SIG-M5 (cell line): ENCODE results near the gene DHX38.

Experiments
- DNase-seq: peaks from one replicate; lab custom pipeline; 2025; lab: John Stamatoyannopoulos, UW

The DHX38 gene

DNA sequence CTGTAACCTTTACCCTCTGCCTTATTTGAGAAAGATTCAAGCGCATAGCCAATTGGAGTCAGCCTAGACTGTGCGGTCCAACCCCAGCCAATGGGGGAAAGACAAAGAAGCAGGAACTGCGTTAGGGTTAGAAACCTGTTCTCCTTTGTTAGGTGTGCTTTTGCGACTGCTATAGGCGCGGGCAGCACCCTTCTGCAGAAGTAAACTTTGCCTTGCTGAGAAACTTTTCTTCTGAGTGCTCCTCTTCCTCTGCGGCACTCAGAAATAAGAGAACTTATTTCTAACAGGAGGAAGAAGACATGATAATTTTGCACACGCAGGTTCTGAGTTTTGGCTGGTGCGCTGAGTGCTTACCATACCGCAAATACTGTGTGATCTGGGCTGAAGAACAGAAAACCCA is 9.2 kb upstream of the DHX38 start:
- no peak for DNase-seq

DNA sequence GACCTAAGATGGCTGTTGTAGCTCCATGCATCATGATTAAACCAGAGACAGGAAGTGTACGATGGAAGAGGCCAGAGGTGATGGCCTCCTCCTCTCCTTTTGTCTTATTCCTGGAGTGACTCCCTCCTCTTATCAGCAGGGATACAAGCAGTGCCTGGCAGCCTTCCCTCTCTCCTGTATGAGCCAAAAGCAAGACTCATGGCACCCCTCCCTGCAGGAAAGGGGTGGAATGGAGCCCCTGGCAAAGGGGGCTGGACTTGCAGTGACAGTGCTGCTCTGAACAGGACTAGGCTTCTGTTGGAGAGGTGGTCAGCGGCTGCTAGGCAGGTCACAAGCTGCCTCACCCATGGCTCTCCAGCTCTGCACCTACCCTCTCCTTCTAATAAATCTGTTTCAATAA is 8.6 kb upstream of the DHX38 start:
- DNase-seq, result no peak

DNA sequence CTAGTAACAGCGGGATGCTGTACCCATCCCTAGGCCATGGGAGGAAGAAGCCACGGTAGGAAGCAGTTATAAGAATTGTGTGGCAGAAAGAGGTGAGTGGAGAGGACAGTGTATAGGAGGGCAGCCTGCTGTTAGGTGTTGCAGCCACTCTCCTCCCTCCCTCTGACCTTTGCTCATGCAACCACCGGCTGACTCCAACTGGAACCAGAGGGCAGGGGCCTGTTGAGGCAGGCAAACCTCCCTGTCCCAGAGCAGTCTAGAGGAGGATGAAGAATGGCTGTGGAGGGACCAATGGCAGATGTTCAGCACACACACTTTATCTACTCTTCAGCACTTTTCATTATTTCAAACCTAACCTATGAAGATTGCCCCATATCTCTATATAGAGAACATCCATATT is 2.4 kb upstream of the DHX38 start:
- DNase-seq, result no peak

DNA sequence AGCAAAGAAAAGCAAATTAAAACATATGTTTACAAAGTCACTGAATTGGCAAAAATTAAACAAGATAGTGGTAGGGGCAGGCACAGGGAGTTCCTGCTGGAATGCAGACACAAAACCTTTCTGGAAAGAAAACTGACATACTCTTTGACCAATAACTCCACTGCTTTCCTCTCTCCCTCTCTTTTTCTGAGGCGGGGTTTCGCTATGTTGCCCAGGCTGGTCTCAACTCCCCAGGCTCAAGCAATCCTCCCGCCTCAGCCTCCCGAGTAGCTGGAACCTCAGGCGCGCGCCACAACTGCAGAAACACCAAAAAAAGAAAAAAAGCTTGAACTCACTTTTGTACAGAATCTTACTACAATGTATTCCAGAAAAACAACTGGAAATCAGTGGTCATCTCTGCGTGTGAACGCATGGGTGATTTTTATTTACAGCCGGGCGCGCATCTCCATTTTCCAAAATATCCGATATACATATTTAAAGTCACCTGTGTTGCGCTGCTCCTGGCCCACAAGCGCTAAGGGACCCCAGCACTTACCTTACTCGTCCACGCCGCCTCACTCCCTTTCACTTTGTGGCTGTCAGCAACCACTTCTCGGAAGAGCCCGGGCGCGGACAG is 707 bp upstream of the DHX38 start:
- DNase-seq, result no peak

DNA sequence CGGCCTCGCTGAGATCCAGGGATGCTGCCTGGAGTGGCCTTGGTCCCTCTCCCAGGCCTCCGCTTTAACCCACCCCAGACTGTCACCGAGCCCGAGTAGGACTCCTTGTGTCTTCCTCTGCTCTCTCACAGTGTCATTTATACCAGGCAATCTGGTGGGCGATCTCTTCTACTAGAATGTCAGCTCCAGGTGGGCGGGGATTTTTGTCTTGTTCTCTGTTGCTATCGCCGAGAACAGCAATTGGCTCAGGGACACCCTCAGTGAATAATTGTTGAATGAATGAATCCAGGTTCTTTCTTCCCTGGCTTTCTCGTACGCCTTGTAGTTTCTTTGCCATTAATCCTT is 591 bp downstream of the DHX38 start:
- no peak for DNase-seq

DNA sequence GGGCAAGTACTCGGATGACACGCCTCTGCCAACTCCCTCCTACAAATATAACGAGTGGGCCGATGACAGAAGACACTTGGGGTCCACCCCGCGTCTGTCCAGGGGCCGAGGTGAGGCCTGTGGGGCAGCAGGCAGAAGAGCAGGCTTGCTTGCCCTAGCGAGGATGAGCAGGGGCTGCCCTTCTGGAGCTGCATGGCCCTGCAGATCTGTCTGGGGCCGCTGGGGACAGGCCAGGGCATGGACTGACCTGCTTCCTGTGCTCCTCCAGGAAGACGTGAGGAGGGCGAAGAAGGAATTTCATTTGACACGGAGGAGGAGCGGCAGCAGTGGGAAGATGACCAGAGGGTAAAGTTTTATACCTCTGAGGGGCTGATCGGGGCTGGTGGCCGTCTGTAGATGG is 5.3 kb downstream of the DHX38 start:
- DNase-seq, result no peak

DNA sequence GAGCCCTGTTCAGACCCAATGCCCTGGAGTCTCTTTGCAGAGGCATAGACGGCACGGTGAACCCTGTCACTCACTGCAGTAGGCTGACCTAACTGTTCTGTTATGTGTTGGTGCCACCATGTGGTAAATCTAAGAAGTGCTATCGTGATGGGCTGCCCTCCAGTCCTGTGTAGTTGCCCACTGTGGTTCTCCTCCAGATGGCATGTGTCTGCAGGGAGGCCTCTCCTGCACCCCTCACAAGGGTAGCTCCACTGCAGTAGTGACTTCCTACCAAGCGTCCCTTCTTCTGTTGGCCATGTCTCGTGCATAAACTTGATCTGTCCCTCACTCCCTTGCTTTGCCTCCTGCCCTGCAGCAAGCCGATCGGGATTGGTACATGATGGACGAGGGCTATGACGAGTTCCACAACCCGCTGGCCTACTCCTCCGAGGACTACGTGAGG is 5.8 kb downstream of the DHX38 start:
- no peak for DNase-seq

DNA sequence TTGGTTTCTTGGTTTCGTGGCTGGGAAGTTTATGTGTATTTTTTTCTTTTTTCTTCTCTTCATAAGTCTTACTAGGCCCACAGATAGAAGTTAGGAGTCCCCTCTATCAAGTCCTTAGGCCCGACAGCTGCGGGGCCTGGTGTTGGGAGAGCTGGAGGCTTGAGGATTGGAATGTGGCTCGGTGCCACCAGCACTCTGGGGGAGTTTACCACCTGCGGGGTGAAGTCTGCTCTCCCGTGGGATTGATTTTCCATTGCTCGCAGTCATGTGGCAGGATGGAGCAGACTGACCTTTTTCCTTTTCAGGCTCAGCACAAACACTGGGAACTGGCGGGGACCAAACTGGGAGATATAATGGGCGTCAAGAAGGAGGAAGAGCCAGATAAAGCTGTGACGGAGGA is 7.5 kb downstream of the DHX38 start:
- no peak for DNase-seq

DNA sequence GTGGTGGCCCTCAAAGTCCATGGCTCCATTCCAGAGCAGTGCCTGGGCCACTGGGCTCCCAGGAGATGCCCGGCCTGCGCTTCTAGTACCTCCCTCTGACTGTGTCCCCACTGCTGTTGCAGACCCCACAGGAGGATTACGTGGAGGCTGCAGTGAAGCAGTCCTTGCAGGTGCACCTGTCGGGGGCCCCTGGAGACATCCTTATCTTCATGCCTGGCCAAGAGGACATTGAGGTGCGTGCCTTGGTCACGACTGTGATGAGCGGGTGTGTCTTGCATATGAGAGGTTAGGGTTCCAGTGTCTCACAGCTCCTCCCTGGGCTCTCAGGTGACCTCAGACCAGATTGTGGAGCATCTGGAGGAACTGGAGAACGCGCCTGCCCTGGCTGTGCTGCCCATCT is 11.3 kb downstream of the DHX38 start:
- DNase-seq, result no peak

DNA sequence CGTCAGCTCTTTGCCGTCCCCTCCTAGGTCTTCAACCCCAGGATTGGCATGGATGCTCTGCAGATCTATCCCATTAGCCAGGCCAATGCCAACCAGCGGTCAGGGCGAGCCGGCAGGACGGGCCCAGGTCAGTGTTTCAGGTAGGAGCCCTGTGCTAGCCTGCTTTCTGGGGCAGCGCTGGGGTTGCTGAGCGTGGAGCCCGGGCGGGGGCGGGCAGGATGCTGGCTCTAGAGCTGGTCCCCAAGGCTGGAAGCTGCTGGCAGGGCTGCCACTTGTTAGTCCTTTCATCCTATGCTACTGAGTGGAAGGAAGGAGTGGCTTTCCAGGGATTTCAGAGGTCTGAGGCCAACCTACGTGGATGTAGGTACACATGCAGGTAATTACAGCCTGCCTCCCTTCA is 12.3 kb downstream of the DHX38 start:
- no peak for DNase-seq

DNA sequence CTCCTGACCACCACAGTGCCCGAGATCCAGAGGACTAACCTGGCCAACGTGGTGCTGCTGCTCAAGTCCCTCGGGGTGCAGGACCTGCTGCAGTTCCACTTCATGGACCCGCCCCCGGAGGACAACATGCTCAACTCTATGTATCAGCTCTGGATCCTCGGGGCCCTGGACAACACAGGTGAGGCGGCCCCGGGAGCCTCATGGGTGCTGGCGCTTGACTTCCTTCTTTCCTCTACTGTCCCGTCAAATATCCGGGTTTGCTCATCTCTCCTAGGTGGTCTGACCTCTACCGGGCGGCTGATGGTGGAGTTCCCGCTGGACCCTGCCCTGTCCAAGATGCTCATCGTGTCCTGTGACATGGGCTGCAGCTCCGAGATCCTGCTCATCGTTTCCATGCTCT is 13.7 kb downstream of the DHX38 start:
- DNase-seq, result no peak

DNA sequence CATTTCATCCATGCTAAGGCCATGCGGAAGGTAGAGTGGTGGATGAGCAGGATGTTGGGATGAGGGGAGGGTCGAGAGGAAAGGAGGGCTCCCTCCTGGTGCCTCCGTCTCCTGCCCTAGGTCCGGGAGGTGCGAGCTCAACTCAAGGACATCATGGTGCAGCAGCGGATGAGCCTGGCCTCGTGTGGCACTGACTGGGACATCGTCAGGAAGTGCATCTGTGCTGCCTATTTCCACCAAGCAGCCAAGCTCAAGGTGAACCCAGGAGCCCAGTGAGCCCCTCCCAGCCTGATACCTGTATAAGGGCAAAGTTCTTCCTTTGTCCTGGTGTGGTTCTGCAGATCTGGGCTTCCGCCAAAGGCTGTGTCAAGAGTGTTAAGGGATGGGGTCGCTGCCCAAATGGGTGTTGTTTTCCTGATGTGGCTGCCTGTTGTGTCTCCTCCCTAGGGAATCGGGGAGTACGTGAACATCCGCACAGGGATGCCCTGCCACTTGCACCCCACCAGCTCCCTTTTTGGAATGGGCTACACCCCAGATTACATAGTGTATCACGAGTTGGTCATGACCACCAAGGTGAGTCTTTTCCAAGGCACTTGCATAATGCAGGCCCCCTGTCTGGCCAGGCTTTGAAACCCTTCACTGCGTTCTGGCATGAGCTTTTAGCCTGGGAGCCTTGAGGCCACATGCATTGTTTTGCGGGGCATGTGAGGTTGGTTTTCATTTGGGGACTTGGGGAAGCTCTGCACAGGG is 14.9 kb downstream of the DHX38 start:
- no peak for DNase-seq

DNA sequence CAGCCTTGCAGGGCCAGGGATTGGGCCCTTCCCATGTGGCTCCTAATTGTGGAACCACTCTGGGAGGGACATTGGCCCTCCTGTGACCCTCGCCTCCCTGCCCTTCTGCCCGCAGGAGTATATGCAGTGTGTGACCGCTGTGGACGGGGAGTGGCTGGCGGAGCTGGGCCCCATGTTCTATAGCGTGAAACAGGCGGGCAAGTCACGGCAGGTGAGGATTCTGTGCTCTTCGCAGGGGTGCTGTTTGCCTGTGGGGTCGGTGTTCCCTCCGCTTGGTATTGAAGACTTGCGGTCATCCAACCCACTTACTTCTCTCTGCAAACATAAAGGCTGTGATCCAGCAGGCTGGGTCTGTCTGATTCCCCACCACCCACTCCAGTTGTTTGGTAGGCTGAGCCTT is 15.7 kb downstream of the DHX38 start:
- no peak for DNase-seq

DNA sequence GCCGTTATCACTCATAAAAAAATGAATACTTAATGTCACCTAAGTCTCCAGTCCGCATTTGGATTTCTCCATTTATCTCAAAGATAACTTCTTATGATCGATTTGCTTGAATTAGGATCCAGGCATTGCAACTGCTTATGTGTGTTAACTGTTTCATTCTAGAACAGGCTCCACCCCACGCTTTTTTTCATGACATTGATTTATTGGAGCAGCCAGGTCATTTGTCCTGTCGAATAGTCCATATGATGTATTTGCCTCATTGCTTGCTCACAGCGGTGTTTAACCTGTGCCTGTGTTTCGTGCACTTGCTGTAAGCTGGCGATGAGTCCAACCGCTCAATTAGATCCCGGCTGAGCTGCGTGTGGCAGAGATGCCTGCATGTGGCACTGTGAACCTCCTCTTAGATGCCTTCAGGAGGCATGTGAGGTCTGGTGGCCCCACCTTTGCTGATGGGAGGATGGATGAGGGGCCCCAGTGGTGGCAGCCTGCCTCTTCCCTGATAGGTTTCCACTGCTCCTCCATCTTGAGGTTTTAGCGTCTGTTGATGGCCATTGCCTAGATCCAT is 16.4 kb downstream of the DHX38 start:
- no peak for DNase-seq

DNA sequence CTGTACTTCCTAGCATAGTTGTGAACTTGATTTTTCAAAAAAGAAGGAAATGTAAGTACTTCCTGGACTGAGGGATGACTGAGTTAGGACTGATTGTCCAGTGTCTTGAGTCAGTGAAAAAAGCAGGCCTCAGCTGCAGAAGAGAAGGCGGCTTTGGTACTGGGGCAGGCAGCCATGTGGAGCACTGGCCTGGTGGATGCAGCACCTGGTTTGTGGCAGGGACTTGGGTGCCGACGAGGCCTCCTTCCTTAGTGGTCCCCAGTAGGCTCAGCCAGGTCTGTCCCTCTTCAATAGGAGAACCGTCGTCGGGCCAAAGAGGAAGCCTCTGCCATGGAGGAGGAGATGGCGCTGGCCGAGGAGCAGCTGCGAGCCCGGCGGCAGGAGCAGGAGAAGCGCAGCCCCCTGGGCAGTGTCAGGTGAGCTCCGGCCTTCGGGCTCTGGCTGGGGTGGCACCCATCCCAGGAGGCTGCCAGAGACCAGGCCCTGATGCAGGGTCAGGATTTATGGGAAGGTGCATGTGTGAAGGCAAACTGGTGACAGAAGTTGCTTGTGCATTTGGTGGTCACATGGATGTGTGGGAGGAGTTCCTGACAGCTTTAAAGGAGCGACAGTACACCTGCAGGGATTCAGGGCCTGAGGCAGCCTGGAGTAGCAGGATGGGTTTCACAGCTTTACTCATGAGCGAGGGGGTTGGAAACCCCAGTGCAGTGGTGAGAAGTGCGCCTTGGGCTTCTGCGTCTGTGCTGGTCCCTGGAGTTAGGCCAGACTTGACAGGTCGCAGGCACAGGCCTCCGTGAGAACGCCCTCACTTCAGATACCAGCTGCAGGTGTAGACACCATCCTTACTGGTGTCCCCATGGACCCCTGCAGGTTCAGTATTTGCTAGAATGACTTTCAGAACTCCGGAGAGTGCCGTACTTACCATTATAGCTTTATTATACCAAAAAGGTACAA is 17.3 kb downstream of the DHX38 start:
- no peak for DNase-seq

DNA sequence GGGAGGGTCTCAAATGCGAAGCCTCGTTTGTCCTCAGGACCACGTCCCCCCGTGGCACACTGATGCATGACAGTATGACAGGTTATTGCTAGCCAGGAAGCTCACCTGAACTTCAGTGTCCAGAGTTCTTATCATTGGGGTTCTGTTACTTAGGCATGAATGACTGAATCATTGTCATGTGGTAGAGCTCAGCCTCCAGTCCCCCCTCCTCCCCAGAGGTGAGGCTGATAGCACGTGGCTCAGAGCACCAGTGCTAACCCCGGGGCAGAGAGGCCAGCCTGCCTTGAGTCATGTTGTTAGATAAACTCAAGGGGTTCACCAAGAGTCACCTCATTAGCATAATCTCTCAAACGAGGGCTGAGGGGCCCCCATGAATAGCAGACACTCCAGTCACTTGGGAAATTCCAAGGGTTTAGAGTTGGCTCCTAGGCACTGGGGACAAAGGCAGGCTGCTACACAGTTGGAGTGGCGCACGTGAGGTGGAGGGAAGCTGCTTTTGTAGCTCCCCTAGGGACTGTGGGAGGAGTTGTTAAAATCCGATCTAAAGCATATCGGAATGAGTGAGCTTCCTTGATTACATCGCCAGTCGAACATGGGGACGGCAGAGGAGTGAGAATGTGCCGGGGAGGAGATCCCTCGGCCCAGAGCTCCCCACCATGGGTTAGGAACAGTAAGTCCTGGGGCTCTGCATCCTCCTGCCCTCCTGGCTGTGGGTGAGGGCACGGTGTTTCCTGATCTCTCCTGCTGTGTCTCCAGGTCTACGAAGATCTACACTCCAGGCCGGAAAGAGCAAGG is 18.2 kb downstream of the DHX38 start:
- DNase-seq, result no peak

DNA sequence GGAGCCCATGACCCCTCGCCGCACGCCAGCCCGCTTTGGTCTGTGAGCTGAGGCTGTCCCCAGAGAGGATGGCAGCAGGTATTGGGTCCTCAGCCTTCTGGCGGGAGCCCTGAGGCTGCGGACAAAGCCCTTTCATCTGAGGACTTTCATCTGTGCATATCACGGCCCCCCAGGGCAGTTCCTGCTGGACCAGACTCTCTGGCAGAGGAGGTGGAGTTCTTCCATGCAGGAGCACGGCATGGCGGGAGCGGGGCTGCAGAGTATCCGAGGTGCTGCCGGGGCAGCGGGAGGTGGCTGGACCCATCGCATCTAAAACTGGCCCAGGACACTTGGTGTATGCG is 18.8 kb downstream of the DHX38 start:
- no peak for DNase-seq

DNA sequence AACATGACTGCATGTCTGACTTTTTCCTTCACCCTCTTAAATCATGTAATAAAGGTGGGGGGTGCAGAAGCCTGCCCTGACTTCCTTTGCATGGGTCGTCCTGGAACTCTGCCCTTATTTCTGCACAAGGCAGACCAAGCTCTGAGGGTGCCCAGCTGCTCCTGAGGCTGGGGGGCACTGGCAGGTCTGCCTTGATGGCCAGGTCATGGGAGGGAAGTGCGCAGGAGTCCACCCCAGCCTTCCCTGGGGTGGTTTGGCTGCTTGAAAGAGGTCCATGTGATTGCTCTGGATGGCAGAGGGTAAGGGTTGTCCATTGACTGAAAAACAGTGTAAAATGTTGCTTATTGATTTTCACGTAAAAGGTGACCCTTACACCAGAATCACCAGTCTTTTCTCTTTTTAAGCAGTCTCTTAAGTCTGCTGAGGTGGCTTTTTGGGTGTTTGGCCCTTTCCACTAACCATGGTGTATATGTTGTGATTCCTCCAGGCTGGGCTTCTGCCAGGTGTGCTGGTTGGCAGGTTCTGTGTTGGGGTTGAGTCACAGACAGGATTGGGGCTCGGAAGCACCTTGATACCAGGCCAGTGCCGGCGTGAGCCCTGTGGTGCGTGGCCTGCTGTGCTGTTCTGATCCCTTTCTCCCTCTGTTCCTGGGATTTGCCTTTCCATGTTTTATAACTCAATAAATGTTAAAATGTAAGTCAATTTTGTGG is 19.4 kb downstream of the DHX38 start:
- DNase-seq, result no peak

DNA sequence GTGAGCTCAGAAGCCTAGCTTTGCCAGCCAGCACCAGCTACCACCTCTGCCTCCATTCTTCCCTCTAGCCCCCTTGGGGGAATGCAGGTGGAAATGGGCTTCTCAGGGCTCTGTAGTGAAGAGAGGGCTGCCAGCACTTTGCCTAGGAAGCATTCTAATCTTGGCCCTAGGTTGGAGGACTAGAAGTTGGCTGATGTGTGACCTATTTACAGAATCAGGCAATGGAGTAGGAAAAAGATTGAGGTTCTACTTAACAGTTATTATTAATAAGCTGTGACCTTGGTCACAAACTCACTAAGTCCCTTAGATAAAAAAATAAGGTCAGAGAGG is 19.9 kb downstream of the DHX38 start:
- no peak for DNase-seq

DNA sequence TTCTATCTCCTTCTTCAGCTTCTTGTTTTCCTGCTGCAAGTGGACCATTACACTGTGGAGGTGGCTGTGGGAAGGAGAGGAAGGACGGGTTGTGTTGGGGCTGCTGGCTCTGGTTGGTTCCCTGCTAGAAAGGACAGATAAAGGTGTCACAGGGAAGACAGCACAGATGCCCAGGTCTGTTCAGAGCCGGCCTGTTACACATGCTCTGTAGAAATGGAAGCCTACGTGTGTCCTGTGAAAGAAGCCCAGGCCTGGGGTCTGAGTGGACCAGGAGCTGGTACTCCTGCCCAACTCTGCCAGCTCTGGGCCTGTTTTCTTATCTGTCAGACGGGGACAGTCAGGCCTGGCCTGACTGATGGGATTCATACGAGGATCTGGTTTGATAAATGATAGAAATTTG is 26.4 kb downstream of the DHX38 start:
- no peak for DNase-seq

DNA sequence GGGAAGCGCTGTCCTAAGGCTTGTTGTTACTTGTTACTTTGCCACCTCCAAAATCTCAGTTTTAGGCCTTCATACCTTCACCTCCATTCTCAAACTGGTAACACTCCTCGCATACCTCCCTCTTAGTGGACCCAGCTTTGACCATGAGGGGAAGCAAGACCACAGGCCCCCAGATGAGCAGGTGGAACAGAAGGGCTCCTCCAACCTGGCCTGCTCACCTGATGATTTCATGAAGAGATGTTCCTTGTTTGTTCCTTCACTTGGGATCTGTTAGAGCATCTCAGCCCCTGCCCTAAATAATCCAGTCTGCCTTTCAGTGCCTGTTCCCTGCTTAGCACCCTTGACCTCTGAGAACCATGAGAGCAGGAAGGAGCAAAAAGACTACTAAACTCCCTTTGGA is 28.7 kb downstream of the DHX38 start:
- DNase-seq, result no peak

DNA sequence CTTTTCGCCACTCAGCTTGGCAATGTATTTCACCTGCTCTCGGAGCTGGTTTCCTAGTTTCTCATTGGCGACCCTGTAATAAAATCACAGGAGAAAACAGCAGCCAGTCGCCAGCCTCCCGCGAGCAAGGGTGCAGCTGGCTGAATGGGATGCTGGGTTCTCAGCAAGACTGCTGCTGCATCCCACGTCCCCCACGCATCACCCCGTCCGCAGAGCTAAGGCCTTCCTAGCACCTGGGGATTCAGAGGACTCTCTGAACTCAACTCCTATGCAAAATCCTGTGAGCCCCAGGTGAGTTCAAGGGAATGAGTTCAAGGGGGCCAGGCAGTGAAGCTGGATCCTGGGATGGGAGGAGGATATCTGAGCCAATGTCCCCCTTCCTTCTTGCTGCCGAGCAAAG is 29.3 kb downstream of the DHX38 start:
- no peak for DNase-seq
